KOPT-K1 (cell line): ENCODE data around the gene INPP4B.
"Not testable (repeated sequence)": the region's sequence is repeated elsewhere in the genome, so short reads cannot be mapped to it uniquely, and the experiment has no call there.

Experiments
- H3K27ac ChIP-seq: fragments of 200-600 bp; sonication (generic); 2 replicates; pipeline ENCODE4 v1.5.1; 2016; ENCODE audit warnings: antibody characterized with exemption, mild to moderate bottlenecking, low read depth, low read length; ENCODE audit not compliant: poor library complexity, severe bottlenecking
- H3K36me3 ChIP-seq: fragments of 200-600 bp; sonication (generic); 2 replicates; pipeline ENCODE4 v1.5.1; 2017; ENCODE audit warnings: antibody characterized with exemption, mild to moderate bottlenecking, low read length, moderate library complexity; ENCODE audit not compliant: insufficient read depth
- H3K9me3 ChIP-seq: fragments of 200-600 bp; sonication (generic); 2 replicates; pipeline ENCODE4 v1.5.1; 2017; ENCODE audit warnings: antibody characterized with exemption, low read length, mild to moderate bottlenecking; ENCODE audit not compliant: insufficient read depth, poor library complexity, severe bottlenecking

The INPP4B gene

GRCh38 chr4:142696334-142697122, 149.6 kb downstream of the INPP4B start:
- peak overlapping the region; percentile 95 for H3K27ac ChIP-seq
- no peaks in the 10 kb centered on the region for H3K36me3 ChIP-seq
- H3K9me3 ChIP-seq, result no peaks in the 10 kb centered on the region

DNA sequence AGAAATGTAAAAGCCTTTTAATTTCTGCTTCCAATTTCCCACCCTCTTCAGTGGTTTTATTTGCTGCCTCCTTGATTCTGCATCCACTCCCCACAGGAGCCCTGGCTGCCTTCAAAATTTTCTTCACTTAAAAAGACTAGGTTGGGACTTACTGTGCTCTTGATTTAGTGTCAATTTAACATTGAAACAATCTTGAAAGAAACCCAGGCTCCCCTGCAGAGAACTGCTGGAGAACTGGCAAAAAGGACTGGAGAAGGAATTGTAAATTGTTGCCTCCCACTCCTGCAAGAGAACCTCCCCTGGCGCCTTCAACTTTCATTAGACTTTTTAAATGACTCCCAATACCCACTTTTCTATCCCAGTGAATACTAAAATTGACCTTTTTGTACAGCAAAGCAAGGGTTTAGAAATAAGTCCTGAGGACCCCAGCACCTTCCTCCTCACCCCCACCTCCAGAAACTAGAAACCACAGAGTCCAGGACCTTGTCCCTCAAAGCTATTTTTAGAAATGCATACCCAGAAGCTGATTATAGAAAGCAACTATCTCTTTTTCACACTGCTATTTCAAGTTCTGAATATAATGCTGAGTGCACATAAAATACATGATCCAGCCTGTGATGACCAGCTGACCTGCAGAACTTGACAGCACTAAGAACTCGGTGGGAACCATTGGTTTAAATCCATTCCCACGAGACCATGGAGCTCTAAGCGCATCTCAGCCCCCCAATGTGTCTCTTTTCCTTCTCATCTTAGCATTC, 155.5 kb downstream of the INPP4B start:
- H3K36me3 ChIP-seq, result no peaks in the 10 kb centered on the region
- H3K27ac ChIP-seq, result no peak overlapping the region

GRCh38 chr4:142687547-142688275, 158.4 kb downstream of the INPP4B start:
- Histone ChIP-seq H3K9me3 (peaks cover 10% of the 10 kb centered on the region), H3K36me3 (no peaks in the 10 kb centered on the region), H3K27ac (no peak overlapping the region)

More for the DNA sequence above, 155.5 kb downstream of the INPP4B start:
- H3K9me3 ChIP-seq, result no peaks in the 10 kb centered on the region

DNA sequence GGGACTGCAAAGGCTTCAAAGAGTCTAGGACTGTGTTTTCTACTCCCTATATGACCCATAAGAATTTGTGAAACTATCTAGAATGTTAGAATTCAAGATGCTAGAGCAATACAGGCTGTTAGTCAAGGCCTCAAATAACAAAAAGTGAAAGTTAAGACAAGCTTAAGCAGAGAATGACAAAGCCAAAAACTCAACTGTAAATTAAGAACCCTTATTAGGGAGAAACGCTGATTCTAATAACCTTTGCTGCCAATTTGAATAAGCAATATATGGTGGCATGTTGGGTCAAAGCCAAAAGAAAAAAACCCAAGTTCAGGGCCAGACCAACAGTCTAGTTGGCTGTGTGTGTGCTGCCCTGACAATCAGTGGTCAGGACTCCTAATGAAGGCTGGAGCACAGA, 160.0 kb downstream of the INPP4B start:
- Histone ChIP-seq H3K27ac (no peak overlapping the region), H3K36me3 (no peaks in the 10 kb centered on the region), H3K9me3 (peaks cover 10% of the 10 kb centered on the region)

GRCh38 chr4:142683997-142684396, 162.1 kb downstream of the INPP4B start:
- Histone ChIP-seq H3K36me3 (no peaks in the 10 kb centered on the region), H3K9me3 (peaks cover 10% of the 10 kb centered on the region), H3K27ac (no peak overlapping the region)

DNA sequence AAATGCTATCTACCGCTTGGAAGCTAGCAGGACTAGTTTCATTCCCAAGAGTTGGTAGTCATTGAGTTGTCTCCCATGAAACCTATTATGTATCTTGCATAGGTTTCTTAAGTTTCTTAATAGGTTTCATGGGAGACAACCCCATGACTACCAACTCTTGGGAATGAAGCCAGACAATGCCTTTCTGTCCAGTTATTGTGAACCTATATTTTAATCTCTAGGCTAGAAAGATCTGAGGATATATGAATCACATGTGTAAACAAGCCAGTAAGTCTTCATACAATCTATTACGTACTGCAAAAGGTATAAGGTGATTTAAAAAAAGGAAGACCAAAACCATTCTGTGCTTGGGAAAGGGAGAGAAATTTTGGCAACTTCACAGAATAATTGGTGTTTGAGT, 162.6 kb downstream of the INPP4B start:
- H3K36me3 ChIP-seq, result no peaks in the 10 kb centered on the region
- no peak overlapping the region for H3K27ac ChIP-seq
- H3K9me3 ChIP-seq, result peaks cover 10% of the 10 kb centered on the region

GRCh38 chr4:142671516-142671915, 174.6 kb downstream of the INPP4B start:
- Histone ChIP-seq H3K36me3 (no peaks in the 10 kb centered on the region), H3K27ac (no peak overlapping the region), H3K9me3 (peaks cover 48% of the 10 kb centered on the region)

- no peak overlapping the region for H3K27ac ChIP-seq
- H3K36me3 ChIP-seq, result no peaks in the 10 kb centered on the region
- H3K9me3 ChIP-seq, result peaks cover 55% of the 10 kb centered on the region
These were observed 182.3 kb downstream of the INPP4B start for GRCh38 chr4:142663828-142664227.

DNA sequence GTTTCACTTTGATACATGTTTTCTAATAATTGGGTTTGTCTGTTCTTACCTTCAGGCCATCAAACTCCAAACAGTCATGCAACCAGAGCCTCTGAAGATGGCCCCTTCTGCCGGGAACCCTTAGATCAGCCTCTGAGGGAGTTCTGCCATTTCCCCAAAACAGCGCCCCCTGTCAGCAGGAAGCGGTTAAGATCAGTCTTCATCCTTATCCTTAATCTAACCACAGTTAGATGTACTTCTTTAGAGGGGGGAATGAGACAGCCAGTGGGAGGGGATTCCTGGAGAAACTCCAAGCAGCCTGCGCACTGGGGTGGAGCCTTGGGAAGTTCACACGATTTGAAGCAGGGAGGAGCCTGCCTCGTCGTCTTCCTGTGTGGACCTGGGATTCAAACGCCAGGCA, 185.4 kb downstream of the INPP4B start:
- H3K9me3 ChIP-seq, result peaks cover 64% of the 10 kb centered on the region
- H3K27ac ChIP-seq, result no peak overlapping the region
- no peaks in the 10 kb centered on the region for H3K36me3 ChIP-seq

GRCh38 chr4:142656178-142656577, 189.9 kb downstream of the INPP4B start:
- peaks cover 80% of the 10 kb centered on the region for H3K9me3 ChIP-seq
- no peaks in the 10 kb centered on the region for H3K36me3 ChIP-seq
- no peak overlapping the region for H3K27ac ChIP-seq

GRCh38 chr4:142648378-142648777, 197.7 kb downstream of the INPP4B start:
- peaks cover 21% of the 10 kb centered on the region for H3K9me3 ChIP-seq
- H3K36me3 ChIP-seq, result no peaks in the 10 kb centered on the region
- no peak overlapping the region for H3K27ac ChIP-seq

GRCh38 chr4:142645475-142646108, 200.5 kb downstream of the INPP4B start:
- H3K9me3 ChIP-seq, result peaks cover 11% of the 10 kb centered on the region
- H3K27ac ChIP-seq, result no peak overlapping the region
- H3K36me3 ChIP-seq, result no peaks in the 10 kb centered on the region

DNA sequence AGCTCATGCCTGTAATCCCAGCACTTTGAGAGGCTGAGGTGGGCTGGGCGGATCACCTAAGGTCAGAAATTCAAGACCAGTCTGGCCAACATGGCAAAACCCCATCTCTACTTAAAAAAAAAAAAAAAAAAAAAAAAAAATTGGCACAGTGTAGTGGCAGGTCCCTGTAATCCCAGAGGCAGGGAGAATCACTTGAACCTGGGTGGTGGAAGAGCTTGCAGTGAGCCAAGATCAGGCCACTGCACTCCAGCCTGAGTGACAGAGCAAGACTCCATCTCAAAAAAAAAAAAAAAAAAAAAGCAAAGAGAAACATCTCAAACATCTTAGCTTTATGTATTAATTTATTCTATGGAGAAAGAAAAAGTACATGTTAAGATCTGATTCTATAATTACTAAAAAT, 201.5 kb downstream of the INPP4B start:
- H3K27ac ChIP-seq, H3K36me3 ChIP-seq: not testable (repeated sequence)
- peaks cover 11% of the 10 kb centered on the region for H3K9me3 ChIP-seq

- no peaks in the 10 kb centered on the region for H3K36me3 ChIP-seq
- no peaks in the 10 kb centered on the region for H3K9me3 ChIP-seq
- H3K27ac ChIP-seq, result no peak overlapping the region
These were observed 208.5 kb downstream of the INPP4B start for GRCh38 chr4:142637614-142638013.

- no peak overlapping the region for H3K27ac ChIP-seq
- no peaks in the 10 kb centered on the region for H3K36me3 ChIP-seq
- peaks cover 5% of the 10 kb centered on the region for H3K9me3 ChIP-seq
These were observed 214.3 kb downstream of the INPP4B start for GRCh38 chr4:142631836-142632235.
